ENCODE measurements around the gene PHYHD1. TPM values are rescaled to one million over a fixed set of nuclear protein-coding genes. Genes with fewer than 3 reads are reported as not detected.

Gene PHYHD1
- total and polyA plus RNA-seq, 10 of the 15 experiments (the other 5 are each of a cell fraction or from before 2014, with no cell fraction given): 0.09 to 0.17 TPM; not detected in 8

- no TSS peak for BruUV-seq (replicated peaks)
- no peak overlapping the region for H3K27ac ChIP-seq (ENCODE audit: control insufficient read depth, insufficient read depth)
- no peak overlapping the region for H3K4me3 ChIP-seq
- ChIA-PET POLR2A (no interaction called here), RAD21 (ENCODE audit: unreplicated experiment) (no interaction called here), CTCF (no interaction called here), SMC1A (ENCODE audit: uncharacterized antibody, unreplicated experiment) (no interaction called here)
- intact Hi-C loops (cut with micrococcal nuclease; ENCODE audit: unreplicated experiment) (no loop called here), in situ Hi-C loops (cut with MboI) (no loop called here)
- H2AFZ ChIP-seq (ENCODE audit: control insufficient read depth, low read depth, low read length): no peak overlapping the region
- no peak for DNase-seq (ENCODE audit: low read depth, low spot score)
- no peak overlapping the region for H3K4me2 ChIP-seq (ENCODE audit: control insufficient read depth, insufficient read depth)
- H3K9ac ChIP-seq (ENCODE audit: control insufficient read depth, insufficient read depth, low read length): no peak overlapping the region
- WGBS (ENCODE audit: insufficient coverage, insufficient replicate concordance, low lambda C conversion rate, missing lambda C conversion rate): 98% methylated on average over 5 of the region's 5 CpGs
- no peaks in the 10 kb centered on the region for H3K9me3 ChIP-seq (replicated peaks; ENCODE audit: control insufficient read depth, insufficient read depth, low read length)
- no peak for FAIRE-seq
- no peaks in the 10 kb centered on the region for H3K27me3 ChIP-seq (replicated peaks in 1 of 2; ENCODE audit: control insufficient read depth in 2 of 2, insufficient read depth in 2 of 2, low read length in 1 of 2)
- no peaks in the 10 kb centered on the region for H4K20me1 ChIP-seq (ENCODE audit: control insufficient read depth, insufficient read depth)
- no peaks in the 10 kb centered on the region for H3K4me1 ChIP-seq (ENCODE audit: control insufficient read depth, insufficient read depth, low read length)
- H3K79me2 ChIP-seq (ENCODE audit: control insufficient read depth, insufficient read depth, low read length): no peaks in the 10 kb centered on the region
- H3K36me3 ChIP-seq (ENCODE audit: control insufficient read depth in 2 of 2, insufficient read depth in 2 of 2, low read length in 1 of 2): peaks cover 19 to 40% of the 10 kb centered on the region in 2 experiments
- ATAC-seq: no peak
- no peak for TF ChIP-seq RAD51 (IDR thresholded peaks at IDR 0.05)
- no peak for TF ChIP-seq RFX5 (IDR thresholded peaks at IDR 0.05; ENCODE audit: low read depth, low read length)
- no peak for TF ChIP-seq SRF (IDR thresholded peaks at IDR 0.05; ENCODE audit: low read depth in 2 of 2, low read length in 2 of 2)
- no peak for TF ChIP-seq ELK1 (IDR thresholded peaks at IDR 0.05; ENCODE audit: low read depth, low read length)
- no peak for TF ChIP-seq CREM (IDR thresholded peaks at IDR 0.05; ENCODE audit: low read depth)
- TF ChIP-seq CEBPB (IDR thresholded peaks at IDR 0.05; ENCODE audit: borderline replicate concordance in 1 of 2, low read depth in 2 of 2, low read length in 2 of 2): no peak
- TF ChIP-seq NRF1 (conservative IDR thresholded peaks at IDR 0.05; ENCODE audit: low read depth, low read length): no peak
- no peak for TF ChIP-seq EP300 (IDR thresholded peaks at IDR 0.05; ENCODE audit: borderline replicate concordance in 1 of 2, control insufficient read depth in 1 of 2, low read depth in 2 of 2, low read length in 2 of 2)
- TF ChIP-seq PRDM15 (CRISPR knock-in tag; IDR thresholded peaks at IDR 0.05): no peak
- TF ChIP-seq REST (IDR thresholded peaks at IDR 0.05; ENCODE audit: low read depth, low read length): no peak
- TF ChIP-seq POLR2AphosphoS5 (IDR thresholded peaks at IDR 0.05; ENCODE audit: low read length): no peak
- no peak for TF ChIP-seq MLLT1 (IDR thresholded peaks at IDR 0.05)
Observed at GRCh38 chr9:128986671-128987070, 65.9 kb downstream of the PHYHD1 start.
